Inferior parietal cortex (tissue), 1 donor: Measurements from ENCODE around the gene HIVEP3.

Source experiments
- DNase-seq: peaks from one replicate; pipeline ENCODE4 v3.0.0-alpha.2; 2016; ENCODE audit errors: extremely low spot score

Gene HIVEP3

GRCh38 chr1:41874151-41874719, 44.5 kb downstream of the HIVEP3 start:
- no peak for DNase-seq

DNA sequence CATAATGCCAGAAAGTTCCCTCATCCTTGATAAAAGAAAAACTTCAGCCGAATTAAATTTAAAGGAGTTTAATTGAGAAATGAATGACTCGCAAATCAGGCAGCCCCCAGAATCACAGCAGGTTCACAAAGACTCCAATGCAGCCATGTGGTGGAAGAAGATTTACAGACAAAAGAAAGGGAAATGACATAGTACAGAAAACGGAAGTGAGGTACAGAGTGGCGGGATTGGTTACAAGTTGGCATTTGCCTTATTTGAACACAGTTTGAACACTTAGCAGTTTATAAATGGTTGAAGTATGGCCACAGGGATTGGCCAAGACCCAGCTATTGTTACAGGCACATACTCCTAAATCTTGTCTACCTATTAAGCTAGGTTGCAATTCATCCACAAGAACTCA, 46.6 kb downstream of the HIVEP3 start:
- no peak for DNase-seq

GRCh38 chr1:41870076-41870562, 48.6 kb downstream of the HIVEP3 start:
- DNase-seq = no peak

DNA sequence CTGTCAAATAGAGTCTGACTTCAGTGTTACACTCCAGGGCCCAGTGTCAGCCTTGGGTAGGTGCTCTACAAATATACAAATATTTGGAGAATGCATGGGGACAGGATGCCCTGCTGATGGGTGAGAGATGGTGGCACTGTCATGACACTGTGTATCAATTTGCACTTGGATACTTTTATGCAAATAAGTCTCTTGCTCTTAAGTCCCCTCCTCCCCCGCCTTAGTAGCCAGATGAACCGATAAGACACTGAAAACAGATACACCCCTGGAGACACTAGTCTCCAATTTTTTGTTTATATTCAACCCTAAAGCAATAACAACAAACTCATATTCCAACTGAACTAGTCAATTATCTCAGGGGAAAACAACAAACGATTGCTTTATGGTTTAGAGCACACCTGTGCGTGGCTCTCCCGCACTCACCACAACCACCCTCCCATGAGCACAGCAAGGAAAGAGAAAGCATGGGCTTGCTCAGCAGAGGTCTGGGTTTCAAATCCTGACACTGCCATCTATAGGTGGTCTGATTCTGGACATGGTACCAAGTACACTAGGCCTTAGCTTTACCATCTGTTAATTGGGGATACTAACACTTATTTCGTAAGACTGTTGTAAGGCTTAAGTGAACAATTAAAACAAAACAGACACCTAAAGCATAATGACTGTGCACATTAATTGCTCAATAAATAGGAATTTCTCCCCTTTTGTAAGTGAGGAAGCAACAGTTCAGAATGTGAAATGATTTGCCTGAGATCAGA, 50.3 kb downstream of the HIVEP3 start:
- DNase-seq = no peak

- DNase-seq = no peak
These were observed 52.4 kb downstream of the HIVEP3 start for GRCh38 chr1:41866285-41866684.

GRCh38 chr1:41864471-41865040, 54.2 kb downstream of the HIVEP3 start:
- no peak for DNase-seq

- no peak for DNase-seq
These were observed 55.0 kb downstream of the HIVEP3 start for GRCh38 chr1:41863718-41864117.

- DNase-seq = peak; percentile 59
These were observed 56.1 kb downstream of the HIVEP3 start for GRCh38 chr1:41862384-41863221.

- no peak for DNase-seq
These were observed 57.0 kb downstream of the HIVEP3 start for GRCh38 chr1:41861535-41862383.

DNA sequence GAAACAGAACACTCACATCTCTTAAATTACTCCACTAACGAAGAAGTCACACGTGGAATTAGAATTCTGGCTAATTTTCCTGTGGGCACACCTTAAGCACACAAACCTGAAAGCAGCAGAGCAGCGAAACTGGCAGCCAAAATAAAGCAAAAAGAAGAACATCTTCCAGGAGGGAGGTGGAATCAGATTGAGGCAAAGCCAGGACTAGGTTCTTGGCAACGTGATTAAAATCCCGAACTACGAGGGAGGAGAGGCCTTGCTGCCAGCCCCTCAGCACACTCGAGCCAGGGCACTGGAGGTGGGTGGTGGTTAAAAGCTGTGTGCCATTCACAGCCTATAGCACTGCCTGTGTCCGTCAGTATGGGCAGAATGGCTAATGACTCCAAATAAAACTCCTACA, 58.0 kb downstream of the HIVEP3 start:
- no peak for DNase-seq

DNA sequence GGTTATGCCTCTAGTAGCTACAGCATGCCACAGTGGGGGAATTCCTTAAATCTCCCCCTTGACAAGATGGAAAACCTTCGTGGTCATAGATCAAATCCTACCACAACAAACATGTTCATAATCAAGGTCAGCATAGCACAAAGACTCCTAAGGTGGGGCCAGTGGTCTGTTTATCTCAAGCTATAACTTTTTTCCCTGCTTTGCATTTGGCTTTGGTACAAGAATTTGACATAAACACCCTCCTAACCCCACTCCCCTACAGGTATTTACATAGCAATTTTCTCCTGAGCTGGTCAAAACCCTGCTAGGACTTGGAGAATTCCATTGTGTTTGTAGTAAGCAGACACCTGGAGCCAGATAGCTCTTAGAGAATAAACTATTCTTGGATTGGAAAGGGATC, 58.5 kb downstream of the HIVEP3 start:
- DNase-seq = no peak

DNA sequence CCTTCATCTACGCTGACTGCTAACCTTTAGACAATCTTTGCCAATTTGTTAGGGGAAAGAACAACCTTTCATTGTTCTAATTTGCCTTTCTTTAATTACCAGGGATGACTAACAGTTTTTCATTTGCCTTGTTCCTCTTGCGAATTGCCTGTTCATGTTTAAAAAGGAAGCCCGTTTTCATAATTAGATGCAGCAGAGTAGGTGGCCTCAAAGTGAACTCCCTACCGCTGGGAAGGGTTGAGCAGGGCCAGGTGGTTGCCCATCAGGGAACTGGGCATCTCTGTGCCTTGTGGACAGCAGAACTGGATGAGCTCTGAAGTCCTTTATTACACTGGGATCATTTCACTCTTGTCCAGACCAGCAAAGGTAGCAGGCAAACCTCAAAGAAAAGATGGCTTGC, 59.0 kb downstream of the HIVEP3 start:
- no peak for DNase-seq

DNA sequence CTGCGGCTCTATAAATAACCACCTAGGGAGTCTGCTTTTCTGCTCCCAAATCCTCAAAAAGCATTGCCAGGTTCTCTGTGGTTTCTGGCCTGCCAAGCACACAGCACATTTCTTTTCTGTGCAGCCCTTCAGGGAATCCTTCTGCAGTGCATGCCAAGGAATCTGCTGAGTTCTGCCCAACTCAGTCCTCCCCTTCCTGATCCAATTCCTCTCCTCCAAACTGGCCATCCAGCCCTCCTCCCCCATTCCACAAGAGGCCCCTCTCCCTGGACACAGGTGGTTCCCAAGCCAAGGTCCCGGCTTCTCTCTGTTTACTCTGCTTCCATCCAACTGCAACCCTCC, 61.8 kb downstream of the HIVEP3 start:
- DNase-seq = no peak

- no peak for DNase-seq
These were observed 62.4 kb downstream of the HIVEP3 start for GRCh38 chr1:41856151-41856943.

GRCh38 chr1:41855713-41856112, 63.0 kb downstream of the HIVEP3 start:
- DNase-seq = no peak

DNA sequence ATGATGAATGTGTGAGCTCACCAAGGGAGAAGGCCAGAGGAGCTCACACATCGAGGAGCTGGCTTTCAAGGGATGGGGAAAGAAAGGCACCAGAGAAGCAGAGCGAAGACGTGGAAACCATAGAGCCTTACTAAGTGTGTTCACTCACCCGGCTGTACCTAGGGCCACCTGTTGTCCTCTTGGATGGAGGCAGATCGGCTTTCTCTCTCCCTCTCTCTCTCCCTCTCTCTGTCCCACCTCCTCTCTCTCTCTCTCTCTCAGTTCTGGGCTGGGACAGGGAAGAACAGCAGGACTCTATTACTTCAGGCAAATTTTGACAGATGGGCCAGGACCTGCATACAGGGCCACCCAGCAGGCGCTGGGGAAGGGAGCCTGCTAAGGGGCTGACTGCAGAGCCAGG, 64.8 kb downstream of the HIVEP3 start:
- no peak for DNase-seq

DNA sequence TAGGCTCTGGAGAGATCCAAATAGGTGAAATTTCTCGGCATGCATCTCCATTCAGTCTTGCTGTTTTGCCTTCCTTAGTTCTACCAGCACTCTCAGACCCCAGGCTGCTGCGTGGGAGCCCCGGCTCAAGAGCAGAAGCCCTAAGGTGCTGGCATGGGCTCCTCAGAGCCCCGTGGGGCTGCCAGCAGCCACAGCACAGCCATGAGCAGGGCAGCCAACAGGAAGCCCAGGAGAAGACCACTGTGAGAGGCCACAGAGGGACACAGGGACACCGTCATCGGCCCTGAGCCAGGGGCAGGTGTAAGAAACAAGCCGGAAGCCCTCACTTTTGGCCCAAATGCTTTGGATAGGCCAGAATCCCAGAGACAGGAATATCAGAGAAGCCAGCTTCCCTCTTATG, 66.6 kb downstream of the HIVEP3 start:
- no peak for DNase-seq

DNA sequence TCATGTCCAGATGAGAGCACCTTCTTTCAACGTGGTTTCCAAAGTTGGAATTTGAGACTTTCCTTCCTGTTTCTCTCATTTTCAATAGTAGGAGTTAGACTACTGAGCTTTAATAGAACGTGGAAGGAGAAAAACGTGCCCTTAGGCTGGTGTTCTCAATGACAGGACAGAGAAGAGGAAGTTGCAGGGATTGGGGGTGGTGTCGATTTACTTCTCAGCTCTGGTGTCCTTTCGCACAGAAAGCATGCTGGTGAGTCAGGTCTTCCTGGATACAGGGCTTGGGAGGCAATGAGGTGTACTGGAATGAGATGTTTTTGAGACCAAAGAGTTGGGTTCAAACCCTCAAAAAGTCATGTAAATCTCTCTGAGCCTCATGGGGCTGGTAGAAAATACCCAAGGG, 67.1 kb downstream of the HIVEP3 start:
- DNase-seq = no peak

GRCh38 chr1:41850029-41850428, 68.7 kb downstream of the HIVEP3 start:
- no peak for DNase-seq

GRCh38 chr1:41849211-41849759, 69.4 kb downstream of the HIVEP3 start:
- no peak for DNase-seq
